SK-N-SH (cell line): ENCODE data around the gene ACLY.

Experiments used
- EZH2phosphoT487 ChIP-seq: fragments of 200-600 bp; sonication (generic); IDR thresholded peaks from 2 replicates; pipeline ENCODE4 v1.6.1; 2017; ENCODE audit warnings: low read depth, mixed run types, mild to moderate bottlenecking, antibody characterized with exemption, moderate library complexity, borderline replicate concordance
- POLR2AphosphoS5 ChIP-seq: IDR thresholded peaks from 2 replicates; pipeline ENCODE4 v1.6.1; 2012; ENCODE audit warnings: low read depth, low read length
- TCF12 ChIP-seq: IDR thresholded peaks from 2 replicates; pipeline ENCODE4 v1.4.0; 2012
- TF ChIP-seq, protein P1 (sequence below): fragments of 200-600 bp; sonication (generic); IDR thresholded peaks from 2 replicates; pipeline ENCODE4 v1.6.1; 2017; ENCODE audit warnings: antibody characterized with exemption, mild to moderate bottlenecking, moderate library complexity

DNA sequence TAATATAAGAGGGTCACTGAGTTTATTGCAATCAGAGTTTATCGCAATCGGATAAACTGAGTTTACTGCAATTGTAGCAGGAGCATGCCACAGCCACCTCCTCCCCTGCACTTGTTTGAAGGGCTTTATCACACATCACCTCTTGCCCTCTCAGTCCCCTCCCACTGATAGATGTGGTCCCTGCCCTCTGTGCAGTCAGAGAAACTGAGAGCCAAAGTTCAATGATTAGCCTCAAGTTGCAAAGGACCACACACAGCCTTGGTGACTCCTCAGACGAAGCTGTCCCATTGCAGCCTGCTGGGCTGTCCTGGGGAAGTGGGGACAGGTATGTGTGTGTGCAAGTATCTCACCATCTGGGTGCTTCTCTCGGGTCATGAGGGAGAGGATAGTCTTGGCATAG lies 13.6 kb downstream of the ACLY start:
- TF ChIP-seq, protein P1, sequence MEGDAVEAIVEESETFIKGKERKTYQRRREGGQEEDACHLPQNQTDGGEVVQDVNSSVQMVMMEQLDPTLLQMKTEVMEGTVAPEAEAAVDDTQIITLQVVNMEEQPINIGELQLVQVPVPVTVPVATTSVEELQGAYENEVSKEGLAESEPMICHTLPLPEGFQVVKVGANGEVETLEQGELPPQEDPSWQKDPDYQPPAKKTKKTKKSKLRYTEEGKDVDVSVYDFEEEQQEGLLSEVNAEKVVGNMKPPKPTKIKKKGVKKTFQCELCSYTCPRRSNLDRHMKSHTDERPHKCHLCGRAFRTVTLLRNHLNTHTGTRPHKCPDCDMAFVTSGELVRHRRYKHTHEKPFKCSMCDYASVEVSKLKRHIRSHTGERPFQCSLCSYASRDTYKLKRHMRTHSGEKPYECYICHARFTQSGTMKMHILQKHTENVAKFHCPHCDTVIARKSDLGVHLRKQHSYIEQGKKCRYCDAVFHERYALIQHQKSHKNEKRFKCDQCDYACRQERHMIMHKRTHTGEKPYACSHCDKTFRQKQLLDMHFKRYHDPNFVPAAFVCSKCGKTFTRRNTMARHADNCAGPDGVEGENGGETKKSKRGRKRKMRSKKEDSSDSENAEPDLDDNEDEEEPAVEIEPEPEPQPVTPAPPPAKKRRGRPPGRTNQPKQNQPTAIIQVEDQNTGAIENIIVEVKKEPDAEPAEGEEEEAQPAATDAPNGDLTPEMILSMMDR = no peak
- TF ChIP-seq POLR2AphosphoS5 = no peak
- TF ChIP-seq TCF12 = no peak
- TF ChIP-seq EZH2phosphoT487 = no peak
